WERI-Rb-1 (cell line): Measurements from ENCODE around the gene CEBPG.

Experiments
- DNase-seq: peaks from one replicate; pipeline ENCODE4 v3.0.0-alpha.2; 2020
- H3K27ac ChIP-seq: fragments of 250-450 bp; sonication (Bioruptor Pico); 2 replicates; pipeline ENCODE4 v1.5.1; 2020; ENCODE audit warnings: mild to moderate bottlenecking, moderate library complexity
- H3K27me3 ChIP-seq: fragments of 250-450 bp; sonication (Bioruptor Pico); 2 replicates; pipeline ENCODE4 v1.5.1; 2021; ENCODE audit warnings: mild to moderate bottlenecking, low read depth, moderate library complexity; ENCODE audit not compliant: insufficient read depth, severe bottlenecking
- H3K36me3 ChIP-seq: fragments of 250-450 bp; sonication (Bioruptor Pico); 2 replicates; pipeline ENCODE4 v1.5.1; 2020; ENCODE audit warnings: mild to moderate bottlenecking, moderate library complexity
- H3K4me3 ChIP-seq: 2 replicates; pipeline ENCODE4 v1.5.1; 2011; ENCODE audit warnings: low read depth, mild to moderate bottlenecking, control low read depth, low read length
- H3K9me3 ChIP-seq: fragments of 250-450 bp; sonication (Bioruptor Pico); 2 replicates; pipeline ENCODE4 v1.5.1; 2021; ENCODE audit warnings: mild to moderate bottlenecking, moderate library complexity; ENCODE audit not compliant: severe bottlenecking
- TF ChIP-seq, protein P1 (sequence below): IDR thresholded peaks from 2 replicates; pipeline ENCODE4 v1.5.1; 2011; ENCODE audit warnings: low read depth, mild to moderate bottlenecking, control low read depth, inconsistent platforms, low read length

CEBPG gene

DNA sequence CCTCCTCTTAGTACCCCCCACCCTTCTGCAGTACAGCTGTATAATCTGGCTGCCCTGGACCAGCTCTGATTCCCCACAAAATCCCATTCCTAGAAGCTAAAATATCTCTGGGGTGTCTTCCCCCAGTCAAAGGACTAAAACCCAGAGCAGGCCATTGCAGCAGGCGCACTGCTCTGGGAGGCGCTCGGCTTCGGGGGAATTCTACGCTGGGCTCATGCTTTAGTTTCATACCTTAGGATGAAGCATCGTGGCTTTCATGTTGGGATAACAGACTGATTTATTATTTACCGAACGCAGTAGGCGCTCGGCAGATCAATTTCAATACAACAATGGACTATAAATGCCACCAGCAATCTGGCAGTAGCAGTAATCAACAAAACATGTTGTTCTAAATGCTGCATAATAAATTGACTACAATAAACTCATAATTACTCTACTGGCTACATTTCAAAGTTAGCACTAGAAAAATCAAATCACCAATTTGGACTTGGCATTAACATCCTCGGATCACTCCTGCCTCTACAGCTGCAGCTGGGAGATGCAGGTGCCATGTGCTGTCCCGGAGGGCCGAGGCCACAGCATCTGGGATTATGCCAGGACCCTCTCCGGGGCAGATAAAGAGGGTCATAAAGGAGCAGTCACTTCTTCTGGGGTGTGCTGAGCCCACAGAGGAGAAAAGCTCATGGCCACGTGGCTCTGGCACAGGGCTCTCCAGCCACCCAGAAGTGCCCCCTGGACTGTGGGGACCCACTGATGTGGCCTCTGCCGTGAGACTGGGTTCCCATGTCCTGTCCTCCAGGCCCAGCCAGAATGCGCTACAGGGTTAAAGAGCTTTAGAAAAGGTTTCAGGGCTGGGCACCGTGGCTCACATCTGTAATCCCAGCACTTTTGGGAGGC, 35.3 kb downstream of the CEBPG start:
- Histone ChIP-seq H3K4me3 (no peak overlapping the region), H3K36me3 (peaks cover 3% of the 10 kb centered on the region), H3K9me3 (no peaks in the 10 kb centered on the region), H3K27ac (no peak overlapping the region), H3K27me3 (no peaks in the 10 kb centered on the region)
- TF ChIP-seq, protein P1, sequence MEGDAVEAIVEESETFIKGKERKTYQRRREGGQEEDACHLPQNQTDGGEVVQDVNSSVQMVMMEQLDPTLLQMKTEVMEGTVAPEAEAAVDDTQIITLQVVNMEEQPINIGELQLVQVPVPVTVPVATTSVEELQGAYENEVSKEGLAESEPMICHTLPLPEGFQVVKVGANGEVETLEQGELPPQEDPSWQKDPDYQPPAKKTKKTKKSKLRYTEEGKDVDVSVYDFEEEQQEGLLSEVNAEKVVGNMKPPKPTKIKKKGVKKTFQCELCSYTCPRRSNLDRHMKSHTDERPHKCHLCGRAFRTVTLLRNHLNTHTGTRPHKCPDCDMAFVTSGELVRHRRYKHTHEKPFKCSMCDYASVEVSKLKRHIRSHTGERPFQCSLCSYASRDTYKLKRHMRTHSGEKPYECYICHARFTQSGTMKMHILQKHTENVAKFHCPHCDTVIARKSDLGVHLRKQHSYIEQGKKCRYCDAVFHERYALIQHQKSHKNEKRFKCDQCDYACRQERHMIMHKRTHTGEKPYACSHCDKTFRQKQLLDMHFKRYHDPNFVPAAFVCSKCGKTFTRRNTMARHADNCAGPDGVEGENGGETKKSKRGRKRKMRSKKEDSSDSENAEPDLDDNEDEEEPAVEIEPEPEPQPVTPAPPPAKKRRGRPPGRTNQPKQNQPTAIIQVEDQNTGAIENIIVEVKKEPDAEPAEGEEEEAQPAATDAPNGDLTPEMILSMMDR = no peak
- DNase-seq = no peak

DNA sequence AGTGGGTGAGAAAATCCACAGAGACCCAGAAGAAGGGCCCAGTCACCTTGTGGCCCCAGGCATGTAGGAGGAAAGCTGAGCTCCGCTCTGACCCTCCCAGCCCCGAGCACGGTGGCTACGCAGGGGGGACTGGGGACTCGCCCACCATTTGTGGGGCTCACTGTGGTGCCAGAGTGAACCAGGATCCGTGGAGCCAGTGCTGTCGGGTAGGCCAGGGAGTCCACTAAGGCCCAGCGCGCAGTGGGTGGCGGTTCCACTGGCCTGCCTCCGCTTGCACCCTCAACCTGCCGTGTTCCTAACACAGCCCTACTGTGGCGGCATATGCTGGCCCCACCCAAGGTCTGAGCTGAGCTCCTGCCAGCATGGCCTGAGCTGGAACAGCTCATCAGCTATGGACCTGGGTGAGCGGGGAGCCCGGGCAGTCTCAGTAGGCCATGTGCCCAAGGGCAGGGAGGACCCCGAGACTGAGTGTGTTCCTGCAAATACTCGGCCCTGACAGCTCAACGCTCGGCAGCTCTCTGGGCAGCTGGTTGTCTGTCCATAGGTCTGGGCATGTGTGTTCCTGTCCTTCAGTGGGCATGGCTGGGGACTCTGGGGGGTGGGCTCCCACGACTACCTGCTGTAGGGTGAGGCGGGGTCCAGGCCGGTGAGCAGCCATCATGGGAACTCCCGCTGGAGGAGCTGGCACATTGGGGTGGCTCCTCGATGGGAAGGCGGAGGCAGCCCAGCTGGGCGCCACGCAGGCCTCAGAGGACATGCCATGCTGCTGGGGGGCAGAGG, 36.6 kb downstream of the CEBPG start:
- TF ChIP-seq, protein P1 = no peak
- H3K27ac ChIP-seq = no peak overlapping the region
- H3K36me3 ChIP-seq = peaks cover 3% of the 10 kb centered on the region
- no peak overlapping the region for H3K4me3 ChIP-seq
- no peaks in the 10 kb centered on the region for H3K9me3 ChIP-seq
- no peaks in the 10 kb centered on the region for H3K27me3 ChIP-seq
- DNase-seq = no peak

DNA sequence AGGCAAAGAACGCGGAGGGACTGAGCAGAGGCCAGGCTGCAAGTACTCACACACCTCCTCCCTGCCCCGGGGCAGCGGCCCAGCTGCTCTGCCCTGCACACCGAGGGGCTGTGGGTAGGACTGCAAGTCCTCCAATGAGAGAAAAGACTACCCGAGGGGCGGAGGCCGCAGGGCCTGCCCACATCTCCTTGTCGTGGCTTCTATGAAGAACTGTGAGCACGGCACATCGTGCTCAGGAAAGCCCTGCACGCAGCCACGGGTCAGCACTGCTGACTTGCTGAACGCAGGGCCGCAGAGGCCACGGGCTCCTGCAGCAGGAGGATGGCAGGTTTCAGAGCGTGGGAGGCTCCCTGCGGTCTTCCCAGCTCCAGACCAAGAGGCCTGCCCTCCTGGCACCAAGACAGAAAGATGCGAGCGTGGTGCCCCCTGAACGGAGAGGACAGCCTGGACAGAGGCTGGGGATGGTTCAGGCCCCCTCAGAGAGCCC, 37.4 kb downstream of the CEBPG start:
- no peak overlapping the region for H3K27ac ChIP-seq
- H3K4me3 ChIP-seq = no peak overlapping the region
- TF ChIP-seq, protein P1 = no peak
- H3K9me3 ChIP-seq = no peaks in the 10 kb centered on the region
- no peak for DNase-seq
- H3K27me3 ChIP-seq = no peaks in the 10 kb centered on the region
- peaks cover 3% of the 10 kb centered on the region for H3K36me3 ChIP-seq

DNA sequence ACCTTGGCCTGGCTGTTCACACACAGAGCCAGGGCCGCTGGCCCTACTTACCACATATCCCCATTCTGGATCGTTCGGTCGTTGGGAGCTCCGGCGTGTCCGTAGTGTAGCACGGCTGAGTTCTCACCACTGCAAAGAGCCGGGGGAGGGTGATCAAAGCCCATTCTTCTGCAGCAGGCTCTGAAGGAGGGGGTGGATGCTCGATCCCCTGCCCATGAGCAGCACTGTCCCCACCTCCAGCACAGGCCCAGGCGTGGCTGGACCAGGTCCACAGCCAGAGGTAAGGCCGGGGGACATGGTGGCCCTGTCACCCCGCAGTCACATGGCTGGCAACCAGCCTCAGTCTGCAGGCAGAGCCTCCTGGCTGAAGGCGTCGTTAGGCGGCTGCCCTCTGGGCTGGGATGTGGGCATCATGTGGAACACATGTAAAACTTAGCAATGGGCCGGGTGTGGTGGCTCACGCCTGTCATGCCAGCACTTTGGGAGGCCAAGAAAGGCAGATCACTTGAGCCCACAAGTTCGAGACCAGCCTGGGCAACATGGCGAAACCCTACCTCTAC, 38.2 kb downstream of the CEBPG start:
- TF ChIP-seq, protein P1 = no peak
- Histone ChIP-seq H3K27ac (no peak overlapping the region), H3K36me3 (peaks cover 3% of the 10 kb centered on the region), H3K9me3 (peaks cover 2% of the 10 kb centered on the region), H3K27me3 (no peaks in the 10 kb centered on the region), H3K4me3 (no peak overlapping the region)
- no peak for DNase-seq

DNA sequence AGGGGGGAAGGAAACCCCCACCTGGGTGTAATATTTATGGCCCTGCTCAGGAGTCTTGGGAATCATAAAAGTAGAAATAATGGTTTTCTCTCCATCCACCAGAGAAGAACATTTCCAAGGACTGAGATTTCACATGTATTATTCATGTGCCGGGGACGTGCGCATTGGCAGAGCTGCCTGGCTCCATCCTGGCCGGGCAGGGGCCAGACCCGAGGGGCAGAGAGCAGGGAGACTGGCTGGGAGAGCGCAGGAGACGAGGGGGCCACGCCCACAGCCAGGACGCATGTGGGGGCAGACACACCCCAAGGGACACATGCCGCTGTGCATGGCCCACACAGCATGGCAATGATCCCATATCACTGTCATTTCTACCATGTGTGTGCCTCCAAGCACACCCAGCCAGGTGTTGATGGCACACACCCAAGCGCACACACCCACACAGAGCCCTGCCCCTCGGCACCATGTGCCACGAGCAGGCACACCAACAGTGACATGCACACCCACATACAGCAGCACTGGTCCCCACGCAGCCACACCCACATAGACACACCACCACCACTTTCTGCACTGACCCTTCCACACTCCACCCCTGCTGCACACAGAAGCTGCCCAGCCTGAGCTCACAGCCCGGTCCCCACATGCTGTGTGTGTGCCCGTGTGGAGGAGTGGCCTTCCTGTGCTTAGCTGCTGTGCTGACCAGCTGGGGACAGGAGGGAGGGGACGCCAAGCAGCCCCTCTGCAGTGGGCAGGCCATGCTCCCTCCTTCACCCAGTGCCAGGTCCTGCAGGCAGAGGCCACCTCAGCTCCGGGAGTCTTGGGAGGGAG, 39.3 kb downstream of the CEBPG start:
- Histone ChIP-seq H3K9me3 (peaks cover 2% of the 10 kb centered on the region), H3K27me3 (no peaks in the 10 kb centered on the region), H3K4me3 (no peak overlapping the region), H3K36me3 (peaks cover 3% of the 10 kb centered on the region), H3K27ac (no peak overlapping the region)
- TF ChIP-seq, protein P1 = no peak
- DNase-seq = no peak
